HG03432 (cell line): ENCODE results near the gene CFAP46.
"Not testable (repeated sequence)": the region's sequence is repeated elsewhere in the genome, so short reads cannot be mapped to it uniquely, and the experiment has no call there.

Experiments
- ATAC-seq: cut with Tn5 transposase; IDR thresholded peaks from one replicate; pipeline ENCODE4 v1.9.1; 2021; ENCODE audit warnings: mild to moderate bottlenecking, moderate library complexity; ENCODE audit not compliant: unreplicated experiment

The CFAP46 gene

DNA sequence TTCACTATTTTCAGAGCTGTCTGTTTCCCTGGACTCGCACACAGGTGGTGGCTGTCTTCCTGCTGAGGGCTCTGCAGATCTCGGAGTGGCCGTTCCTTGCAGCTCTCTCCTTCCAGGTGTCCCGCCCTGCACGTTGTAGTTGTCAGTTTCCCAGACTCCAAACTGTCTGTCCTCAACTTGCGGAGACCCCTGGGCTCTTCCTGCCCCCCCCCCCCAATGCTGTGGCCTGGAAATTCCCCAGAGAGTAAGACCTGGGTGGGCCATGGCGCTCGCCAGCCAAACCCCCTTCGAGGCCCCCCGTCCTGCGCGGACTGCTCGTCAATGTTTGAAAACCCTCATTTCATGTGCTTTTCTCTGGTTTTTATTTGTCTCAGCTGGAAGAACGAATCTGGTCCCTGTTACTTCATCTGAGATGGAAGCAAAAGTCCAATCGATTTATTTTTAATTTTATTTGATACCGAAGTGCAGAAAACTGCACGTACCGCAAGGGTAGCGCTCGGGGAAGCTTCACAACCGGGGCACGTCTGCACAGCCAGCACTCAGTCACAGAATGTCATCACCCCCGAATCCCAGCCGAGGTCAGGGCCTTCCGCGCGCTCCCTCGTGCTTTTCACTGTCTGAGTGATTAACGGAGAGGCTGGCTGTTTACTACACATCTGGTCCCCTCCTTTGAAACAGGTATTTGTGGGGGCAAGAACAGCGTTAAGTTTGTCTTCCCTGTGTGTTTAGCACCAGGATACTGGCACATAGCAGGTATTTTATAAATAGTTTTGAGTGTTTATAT, 110.0 kb downstream of the CFAP46 start:
- ATAC-seq: no peak

DNA sequence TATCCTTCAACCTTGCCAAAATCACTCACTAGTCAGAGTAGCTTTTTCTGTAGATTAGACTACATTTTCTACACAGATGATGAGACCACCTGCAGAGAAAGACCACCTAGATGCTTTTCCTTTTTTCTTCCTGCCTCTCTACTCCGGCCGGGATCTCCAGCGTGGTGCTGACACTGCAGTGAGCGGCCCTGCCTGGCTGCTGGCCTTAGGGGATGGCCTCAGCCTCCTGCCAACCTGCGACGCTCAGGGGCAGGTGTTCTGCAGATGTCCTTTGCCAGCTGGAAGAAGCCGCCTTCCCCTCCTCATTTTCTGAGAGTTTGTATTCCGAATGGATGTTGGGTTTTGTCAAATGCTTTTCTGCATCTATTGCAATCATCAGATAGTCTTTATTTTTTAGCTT, 113.0 kb downstream of the CFAP46 start:
- ATAC-seq: no peak

DNA sequence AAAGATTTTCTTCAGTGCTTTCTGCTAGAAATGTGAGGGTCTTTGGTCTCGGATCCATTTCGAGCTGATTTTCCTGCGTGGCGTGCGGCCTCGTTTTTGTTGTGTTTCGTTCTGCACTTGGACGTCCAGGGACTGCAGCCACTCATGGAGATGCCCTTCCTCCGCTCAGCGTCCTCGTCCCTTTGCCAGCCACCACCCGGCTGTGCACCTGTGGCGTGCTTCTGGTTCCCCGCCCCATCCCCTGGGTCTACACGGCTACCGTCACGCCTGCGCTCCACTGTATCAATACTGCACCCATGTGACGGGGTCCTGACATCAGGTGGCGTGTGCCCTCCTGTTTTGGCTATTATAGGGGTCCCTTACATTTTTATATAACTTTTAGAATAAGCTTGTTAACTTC, 113.7 kb downstream of the CFAP46 start:
- ATAC-seq: no peak

DNA sequence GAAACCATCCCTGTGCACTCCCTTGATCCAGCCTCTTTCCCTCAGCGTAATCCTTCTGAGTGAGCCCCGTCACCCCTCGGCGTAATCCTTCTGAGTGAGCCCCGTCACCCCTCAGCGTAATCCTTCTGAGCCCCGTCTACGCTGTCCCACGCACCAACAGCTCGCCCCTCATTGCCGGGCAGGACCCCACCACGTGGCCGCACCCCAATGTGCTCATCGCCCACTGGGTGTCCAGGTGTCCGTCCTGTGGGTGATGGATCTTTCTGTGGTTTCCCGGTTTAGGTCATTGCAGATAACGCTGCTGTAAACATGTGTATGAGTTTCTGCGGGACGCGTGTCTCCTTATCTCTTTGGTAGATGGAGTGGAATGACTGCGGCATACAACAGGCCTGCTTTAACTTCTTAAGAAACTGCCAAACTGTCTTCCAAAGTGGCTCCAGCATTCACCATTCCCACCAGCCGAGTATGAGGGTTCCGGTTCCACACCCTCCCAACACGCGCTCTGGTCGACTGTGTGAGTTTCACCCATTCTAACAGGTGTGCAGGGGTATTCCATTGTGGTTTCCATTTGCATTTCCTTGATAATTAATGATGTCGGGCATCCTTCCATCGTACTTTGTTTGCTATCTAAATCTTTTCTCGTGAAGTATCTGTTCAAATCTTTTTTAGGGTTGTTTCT, 114.4 kb downstream of the CFAP46 start:
- no peak for ATAC-seq

DNA sequence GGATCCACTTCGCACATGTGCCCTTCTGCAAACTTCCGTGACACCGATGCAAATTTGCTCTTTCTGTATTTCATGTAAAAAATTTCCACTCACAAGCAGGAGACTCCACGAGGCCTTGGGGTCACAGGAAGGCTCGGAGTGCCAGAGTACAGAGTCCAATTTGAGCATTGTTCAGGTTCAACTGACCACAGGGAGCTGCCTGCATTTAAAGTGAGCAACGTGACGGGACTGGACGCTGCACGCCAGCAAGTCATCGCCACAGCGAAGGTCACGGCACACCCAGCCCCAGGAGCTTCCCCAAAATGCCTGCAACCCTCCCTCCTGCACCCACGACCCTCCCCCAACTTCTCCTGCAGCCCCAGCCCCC, 115.0 kb downstream of the CFAP46 start:
- ATAC-seq: no peak

DNA sequence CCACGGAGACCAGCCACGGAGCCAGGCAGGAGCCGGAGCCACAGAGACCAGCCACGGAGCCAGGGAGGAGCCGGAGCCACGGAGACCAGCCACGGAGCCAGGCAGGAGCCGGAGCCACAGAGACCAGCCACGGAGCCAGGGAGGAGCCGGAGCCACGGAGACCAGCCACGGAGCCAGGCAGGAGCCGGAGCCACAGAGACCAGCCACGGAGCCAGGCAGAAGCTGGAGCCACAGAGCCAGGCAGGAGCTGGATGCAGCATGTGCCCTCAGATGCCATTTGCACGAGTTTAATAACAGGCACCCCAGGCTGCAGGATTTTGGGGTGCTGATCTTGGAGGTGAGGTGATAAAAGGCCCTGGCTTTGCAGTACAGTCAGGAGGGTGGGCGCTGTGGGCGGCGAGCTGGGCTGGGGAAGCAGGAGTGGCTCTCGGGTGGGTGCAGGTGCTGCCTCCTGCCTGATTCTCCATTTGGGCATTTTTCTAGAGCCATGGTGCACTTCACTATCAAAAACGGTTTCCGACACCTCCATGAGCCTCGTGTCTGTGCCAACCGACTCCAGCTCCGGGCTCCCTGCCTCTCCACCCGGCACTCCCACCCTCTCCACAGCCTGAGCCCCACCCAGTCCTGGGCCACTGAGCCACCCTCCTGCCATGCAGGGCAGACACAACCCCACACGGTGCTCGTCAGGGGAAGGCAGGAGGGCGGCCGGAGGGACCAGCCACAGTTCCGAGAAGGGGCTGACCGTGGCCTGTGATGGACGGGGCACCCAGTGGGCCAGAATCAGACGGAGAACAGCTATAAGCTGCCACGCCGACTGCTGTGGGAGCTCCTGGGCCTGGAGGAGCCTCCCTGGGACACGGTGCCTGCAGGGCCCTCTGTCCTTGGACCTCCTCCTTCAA, 115.6 kb downstream of the CFAP46 start:
- ATAC-seq: no peak

DNA sequence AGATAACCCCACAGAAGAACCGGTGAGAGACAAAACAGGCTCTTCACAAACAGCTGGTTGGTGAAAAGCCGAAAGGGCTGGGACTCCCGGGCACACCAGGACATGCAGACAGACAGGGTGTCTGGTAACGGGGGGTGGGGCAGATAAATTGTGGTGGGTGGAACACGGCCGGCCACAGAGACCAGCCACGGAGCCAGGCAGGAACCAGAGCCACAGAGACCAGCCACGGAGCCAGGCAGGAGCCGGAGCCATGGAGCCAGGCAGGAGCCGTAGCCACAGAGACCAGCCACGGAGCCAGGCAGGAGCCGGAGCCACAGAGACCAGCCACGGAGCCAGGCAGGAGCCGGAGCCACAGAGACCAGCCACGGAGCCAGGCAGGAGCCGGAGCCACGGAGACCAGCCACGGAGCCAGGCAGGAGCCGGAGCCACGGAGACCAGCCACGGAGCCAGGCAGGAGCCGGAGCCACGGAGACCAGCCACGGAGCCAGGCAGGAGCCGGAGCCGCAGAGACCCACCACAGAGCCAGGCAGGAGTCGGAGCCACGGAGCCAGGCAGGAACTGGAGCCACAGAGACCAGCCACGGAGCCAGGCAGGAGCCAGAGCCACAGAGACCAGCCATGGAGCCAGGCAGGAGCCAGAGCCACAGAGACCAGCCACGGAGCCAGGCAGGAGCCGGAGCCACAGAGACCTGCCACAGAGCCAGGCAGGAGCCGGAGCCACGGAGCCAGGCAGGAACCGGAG, 116.4 kb downstream of the CFAP46 start:
- ATAC-seq: not testable (repeated sequence)

DNA sequence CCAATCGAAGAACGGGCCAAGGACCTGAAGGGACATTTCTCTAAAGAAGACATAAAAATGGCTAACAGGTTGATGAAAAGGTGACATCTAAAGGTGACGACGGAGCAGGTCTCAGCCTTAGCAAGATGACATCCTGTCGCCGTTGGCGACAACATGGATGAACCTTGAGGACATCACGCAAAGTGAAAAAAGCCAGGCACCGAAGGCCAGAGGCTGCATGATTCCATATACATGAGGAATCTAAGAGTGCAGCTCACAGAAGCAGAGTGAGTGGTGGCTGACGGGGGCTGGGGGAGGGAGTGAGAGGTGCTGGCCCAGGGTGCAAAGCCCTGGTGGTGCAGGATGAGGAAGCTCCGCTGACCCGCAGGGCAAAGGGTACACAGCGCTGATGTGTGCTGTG, 122.3 kb downstream of the CFAP46 start:
- no peak for ATAC-seq

DNA sequence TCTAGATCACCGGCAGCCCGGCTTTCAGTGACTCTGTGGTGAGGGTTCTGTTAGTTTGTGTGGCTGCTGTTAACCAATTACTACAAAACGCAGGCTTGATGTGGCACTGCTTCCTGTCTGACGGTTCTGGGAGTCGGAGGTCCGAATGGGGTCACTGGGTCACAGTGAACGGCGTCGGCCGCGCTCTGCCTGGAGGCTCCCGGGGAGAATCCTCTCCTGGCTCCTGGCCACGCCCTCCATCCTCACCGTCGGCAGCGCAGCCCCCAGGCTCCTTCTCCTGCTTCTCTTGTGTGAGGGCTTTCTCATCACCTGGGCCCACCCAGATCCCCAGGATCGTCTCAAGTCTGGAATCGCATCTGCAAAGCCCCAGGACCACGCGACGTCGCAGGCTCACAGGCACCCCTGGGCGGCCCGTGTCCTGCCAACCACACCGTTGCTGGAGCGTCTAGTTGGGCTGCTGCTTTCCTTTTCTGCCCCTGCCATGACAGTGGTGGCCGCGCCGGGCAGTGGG, 124.6 kb downstream of the CFAP46 start:
- ATAC-seq: no peak

DNA sequence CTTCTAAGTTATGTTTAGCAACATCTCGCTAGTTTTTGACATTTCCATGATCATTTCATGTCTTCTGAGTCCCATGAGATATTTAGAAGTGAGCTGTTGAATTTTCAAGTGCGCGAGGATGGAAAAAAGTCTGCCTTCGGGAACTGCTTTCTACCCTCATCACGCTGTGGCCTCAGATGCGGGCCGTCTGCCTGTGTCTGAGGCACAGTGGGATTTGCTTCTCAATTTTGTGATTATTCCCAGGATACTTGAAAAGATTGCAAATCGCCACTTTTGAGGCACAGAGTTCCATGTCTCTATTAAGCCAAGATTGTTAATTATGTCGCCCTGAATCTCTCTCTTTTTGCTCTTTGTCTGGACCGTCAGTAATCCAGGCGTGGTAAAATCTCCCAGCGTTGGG, 125.7 kb downstream of the CFAP46 start:
- ATAC-seq: no peak

DNA sequence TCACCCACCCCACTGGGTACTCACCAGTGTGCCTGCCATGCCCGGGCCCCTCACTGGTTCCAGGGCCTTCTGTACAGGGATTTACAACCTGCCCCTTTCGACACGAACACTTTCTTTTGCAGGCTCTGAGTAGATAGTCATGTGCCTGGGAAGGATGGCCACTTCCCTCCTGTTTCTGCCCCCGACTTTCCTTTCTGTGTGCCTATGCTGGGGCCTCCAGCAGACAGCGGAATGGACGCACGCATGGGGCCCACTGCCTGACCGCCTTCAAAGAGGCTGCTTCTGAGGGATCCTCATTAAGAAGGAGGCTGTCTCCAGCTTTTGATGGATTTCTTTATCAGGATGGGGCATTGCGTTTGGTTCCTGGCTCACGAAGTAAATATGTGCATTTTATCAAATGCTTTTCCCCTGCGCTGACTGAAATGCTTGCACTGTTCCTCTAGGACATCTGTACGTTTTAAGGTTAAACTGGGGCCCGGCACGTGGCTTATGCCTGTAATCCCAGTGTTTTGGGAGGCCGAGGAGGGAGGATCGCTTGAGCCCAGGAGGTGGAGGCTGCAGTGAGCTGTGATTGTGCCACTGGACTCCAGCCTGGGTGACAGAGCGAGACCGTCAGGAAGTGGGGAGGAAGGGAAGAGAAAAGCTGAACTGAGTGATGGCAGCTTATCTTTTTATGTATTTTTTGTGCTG, 127.1 kb downstream of the CFAP46 start:
- ATAC-seq: no peak

DNA sequence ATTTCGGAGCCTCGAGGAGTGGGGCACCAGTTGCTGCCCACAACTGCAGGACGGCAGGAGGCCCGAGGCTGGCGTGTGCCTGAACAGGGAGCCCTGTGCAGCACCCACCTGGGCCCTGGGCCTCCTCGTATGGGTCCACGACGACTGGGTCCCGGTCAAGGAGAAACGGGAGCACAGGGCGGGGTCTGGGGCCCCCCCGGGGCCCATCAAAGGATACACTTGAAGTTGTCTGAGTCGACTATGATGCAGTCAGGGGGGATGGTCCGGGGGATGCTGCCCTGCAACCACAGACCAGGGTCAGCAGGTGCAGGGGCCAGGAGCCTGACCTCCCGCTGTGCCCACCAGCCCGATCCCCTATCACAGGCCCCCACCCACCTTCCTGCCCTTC, 127.9 kb downstream of the CFAP46 start:
- no peak for ATAC-seq

DNA sequence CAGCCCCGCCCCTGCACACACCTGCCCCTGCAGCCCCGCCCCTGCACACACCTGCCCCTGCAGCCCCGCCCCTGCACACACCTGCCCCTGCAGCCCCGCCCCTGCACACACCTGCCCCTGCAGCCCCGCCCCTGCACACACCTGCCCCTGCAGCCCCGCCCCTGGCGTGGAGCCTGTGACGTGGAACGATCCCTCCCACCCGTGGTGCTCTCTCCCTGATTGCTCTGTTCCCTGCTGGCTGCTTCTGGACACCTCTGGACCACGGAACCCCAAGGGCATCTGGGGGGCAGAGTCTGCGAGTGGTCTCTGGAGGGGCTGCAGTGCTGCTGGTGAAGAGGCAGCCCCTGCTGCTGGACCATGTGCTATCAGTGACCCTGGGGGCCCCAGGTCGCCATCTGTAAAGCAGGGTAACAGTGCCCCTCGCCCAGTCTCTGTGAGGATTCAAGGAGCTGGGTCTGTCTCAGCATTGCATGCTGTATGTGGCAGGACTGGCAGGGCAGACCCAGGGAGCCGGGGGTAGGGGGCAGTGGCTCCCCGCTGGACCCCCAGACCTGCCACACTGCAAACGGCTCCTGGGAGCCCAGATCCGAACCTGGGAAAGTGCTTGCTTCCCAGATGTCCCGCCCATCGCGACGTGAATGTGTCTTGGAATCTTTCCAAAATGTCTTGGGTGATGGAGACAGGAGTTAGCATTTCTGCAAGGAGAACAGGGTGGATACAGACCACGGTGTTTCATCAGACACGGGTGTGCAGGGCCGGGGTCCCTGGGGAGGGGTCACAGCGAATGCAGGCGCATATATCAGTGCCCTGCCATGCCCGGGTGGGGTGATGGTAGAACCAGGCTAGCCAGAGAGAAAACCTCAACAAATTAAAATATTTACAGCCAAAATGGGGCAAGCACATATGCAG, 128.6 kb downstream of the CFAP46 start:
- no peak for ATAC-seq

DNA sequence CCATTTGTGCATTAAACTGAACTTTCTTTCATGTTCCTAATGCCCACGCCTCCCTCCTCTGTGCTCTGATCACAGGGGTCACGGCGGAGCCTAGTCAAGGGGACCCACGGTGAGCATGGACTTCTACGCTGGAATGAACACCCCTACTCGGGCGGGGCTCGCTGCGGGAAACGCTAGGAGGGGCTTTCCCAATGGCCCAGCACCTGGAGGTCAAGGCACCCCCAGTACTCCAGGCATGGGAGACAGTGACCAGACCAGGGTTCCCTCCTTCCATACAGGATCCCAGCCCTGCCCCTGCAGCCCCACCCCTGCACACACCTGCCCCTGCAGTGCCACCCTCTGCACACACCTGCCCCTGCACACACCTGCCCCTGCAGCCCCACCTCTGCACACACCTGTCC, 129.4 kb downstream of the CFAP46 start:
- no peak for ATAC-seq

DNA sequence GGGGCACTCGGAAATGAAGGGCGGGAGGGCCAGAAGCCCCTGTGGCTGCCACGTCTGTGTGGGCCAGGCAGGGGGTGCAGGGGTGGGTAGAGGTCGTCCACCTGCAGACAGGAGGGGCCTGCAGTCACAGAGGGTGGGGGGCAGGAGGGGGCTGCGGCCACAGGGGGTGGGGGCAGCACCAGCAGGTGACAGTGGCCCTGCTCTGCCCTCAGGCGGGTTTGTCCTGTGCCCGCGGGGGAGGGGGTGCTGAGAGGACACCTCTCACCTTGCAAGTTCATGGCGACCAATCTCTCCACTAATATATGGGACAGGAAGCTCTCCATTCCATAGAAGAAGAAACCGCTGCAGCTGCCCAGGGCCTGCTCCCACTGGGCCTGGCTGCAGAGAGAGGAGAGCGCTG, 129.8 kb downstream of the CFAP46 start:
- ATAC-seq: no peak

DNA sequence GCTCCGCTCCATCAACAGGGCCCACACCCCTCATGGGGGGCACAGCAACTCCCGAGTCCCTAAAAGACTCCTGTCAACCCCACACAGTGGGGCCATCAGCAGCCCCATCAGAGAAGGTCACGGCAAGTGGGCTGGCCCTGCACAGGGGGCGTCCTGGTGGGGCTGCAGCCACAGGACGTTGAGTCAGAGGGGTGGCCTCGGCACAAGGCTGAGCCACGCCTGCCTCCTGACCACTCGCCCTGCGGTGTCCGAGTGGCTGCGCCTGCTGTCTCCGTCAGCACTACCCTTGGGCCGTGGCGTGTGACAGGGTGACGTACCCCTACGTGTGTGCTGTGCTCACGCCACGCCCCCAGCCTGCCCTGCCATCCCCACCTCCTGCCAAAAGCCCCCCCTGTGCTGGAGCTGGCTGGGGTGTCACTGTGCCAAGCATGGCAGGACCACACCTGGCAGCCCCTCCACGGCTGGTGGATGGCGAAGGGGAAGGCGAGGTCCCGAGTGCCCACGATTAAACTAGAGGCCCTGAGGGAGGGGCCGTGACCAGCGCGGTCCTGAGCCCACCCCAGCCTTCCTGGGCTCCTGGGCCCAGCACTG, 130.4 kb downstream of the CFAP46 start:
- no peak for ATAC-seq

DNA sequence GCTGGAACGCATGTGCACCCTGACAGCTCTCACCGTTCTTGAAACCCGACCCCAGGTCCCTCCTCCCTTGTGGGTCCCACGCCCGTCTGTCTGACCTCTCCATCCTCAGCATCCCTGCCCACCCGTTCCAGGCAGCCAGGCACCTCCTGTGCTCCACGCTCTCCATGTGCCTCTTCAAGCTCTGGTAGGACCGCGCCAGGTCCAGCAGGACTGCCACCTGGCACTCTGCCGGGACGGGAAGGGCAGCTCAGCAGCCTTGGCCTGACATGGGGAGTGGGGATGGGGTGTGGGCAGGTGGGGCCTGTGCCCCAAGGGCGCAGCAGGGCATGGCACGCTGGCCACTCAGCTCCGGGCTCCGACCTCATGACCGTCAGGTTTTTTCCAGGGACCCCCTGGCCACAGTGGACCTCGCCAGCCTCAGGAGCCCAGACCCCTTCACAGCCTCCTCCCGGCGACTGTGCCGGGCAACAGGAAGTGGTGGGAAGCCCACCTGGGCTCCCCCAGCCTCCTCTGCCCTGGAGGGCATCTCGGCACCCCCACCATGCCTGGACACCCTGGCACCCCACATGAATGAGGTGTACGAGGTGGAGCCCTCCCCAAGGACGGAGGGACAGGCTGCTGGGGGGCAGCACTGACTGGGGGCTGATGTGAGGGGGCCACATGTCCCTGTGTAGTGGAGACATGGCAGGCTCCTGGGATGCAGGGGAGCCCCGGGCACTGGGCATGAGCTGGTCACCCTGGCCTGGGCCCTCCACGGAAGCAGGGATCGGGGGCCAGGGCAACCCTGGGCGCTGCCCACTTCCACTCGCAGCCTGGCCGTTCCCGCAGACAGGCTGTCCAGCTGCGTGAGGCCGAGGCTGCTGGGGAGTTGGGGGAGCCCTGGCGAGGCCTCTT, 131.3 kb downstream of the CFAP46 start:
- ATAC-seq: no peak
